H1 (cell line): ENCODE data around the gene SLC16A5. TPM values are rescaled to one million over a fixed set of nuclear protein-coding genes. Genes with fewer than 3 reads are reported as not detected.

Experiments
- CTCF ChIA-PET: fragments of 300-600 bp; sonication (Branson Sonifier 250); formaldehyde crosslinking; loops from one replicate; lab custom pipeline; 2021; ENCODE audit not compliant: partially characterized antibody; lab: Charles Lee
- POLR2A ChIA-PET: fragments of 300-600 bp; sonication (Branson Sonifier 250); formaldehyde crosslinking; loops from one replicate; lab custom pipeline; 2021; ENCODE audit warnings: inconsistent platforms; ENCODE audit not compliant: partially characterized antibody; lab: Charles Lee
- DNase-seq, 2 experiments: peaks; one replicate each; pipeline versions ENCODE4 v3.0.0 to v3.0.0-alpha.2; 2010 to 2022; ENCODE audit warnings: low spot score in 2 of 2, low read depth in 1 of 2, mixed read lengths in 1 of 2
- FAIRE-seq: peaks from 2 replicates; lab custom pipeline; 2011; peaks lifted over from hg19 to GRCh38; lab: Jason Lieb, UNC
- H2AFZ ChIP-seq: 2 replicates; pipeline ENCODE4 v1.8.1; 2012; ENCODE audit warnings: low read length, inconsistent platforms
- H2AK5ac ChIP-seq: 2 replicates; pipeline ENCODE4 v1.6.1; 2013; ENCODE audit warnings: low read depth, low read length
- H2BK120ac ChIP-seq: replicated peaks from 2 replicates; pipeline ENCODE3; 2013; ENCODE audit warnings: low read depth, low read length, inconsistent platforms
- H2BK12ac ChIP-seq: 2 replicates; pipeline ENCODE4 v1.6.1; 2013; ENCODE audit warnings: low read depth, low read length
- H2BK15ac ChIP-seq: 2 replicates; pipeline ENCODE4 v1.6.1; 2013; ENCODE audit warnings: low read length
- H2BK20ac ChIP-seq: 2 replicates; pipeline ENCODE4 v1.6.1; 2013; ENCODE audit warnings: low read length
- H2BK5ac ChIP-seq: 2 replicates; pipeline ENCODE4 v1.6.1; 2013; ENCODE audit warnings: low read depth, low read length
- H3K14ac ChIP-seq: 2 replicates; pipeline ENCODE4 v1.6.1; 2013; ENCODE audit warnings: inconsistent platforms; ENCODE audit not compliant: insufficient read length
- H3K18ac ChIP-seq: 2 replicates; pipeline ENCODE4 v1.6.1; 2013; ENCODE audit warnings: low read length; ENCODE audit errors: extremely low read depth
- H3K23ac ChIP-seq: 2 replicates; pipeline ENCODE4 v1.6.1; 2013; ENCODE audit warnings: inconsistent platforms; ENCODE audit not compliant: insufficient read length
- H3K23me2 ChIP-seq: 2 replicates; pipeline ENCODE4 v1.6.1; 2013; ENCODE audit warnings: low read depth, low read length
- H3K27ac ChIP-seq: 2 replicates; pipeline ENCODE4 v1.6.1; 2011; ENCODE audit warnings: low read depth, low read length, inconsistent platforms
- H3K27me3 ChIP-seq, 4 experiments: replicated peaks in 1 of 4; 1 replicate in 1 of 4; 2 replicates in 3 of 4; pipeline versions ENCODE4 v1.6.1 to v1.8.1; 2011 to 2013; ENCODE audit warnings: low read length in 3 of 4, mild to moderate bottlenecking in 3 of 4, inconsistent platforms in 2 of 4, mixed read lengths in 2 of 4, moderate library complexity in 1 of 4; ENCODE audit not compliant: control insufficient read depth in 3 of 4, insufficient read depth in 3 of 4; ENCODE audit errors: extremely low read depth in 1 of 4
- H3K36me3 ChIP-seq, 4 experiments: 2 replicates each; pipeline versions ENCODE4 v1.6.1 to v1.8.1; 2011 to 2013; ENCODE audit warnings: mild to moderate bottlenecking in 4 of 4, low read length in 3 of 4, moderate library complexity in 2 of 4, control low read depth in 1 of 4, inconsistent platforms in 1 of 4; ENCODE audit not compliant: insufficient read depth in 4 of 4, control insufficient read depth in 2 of 4
- H3K4ac ChIP-seq: replicated peaks from 2 replicates; pipeline ENCODE3; 2013; ENCODE audit warnings: low read length, low read depth, mixed read lengths, inconsistent platforms; ENCODE audit not compliant: insufficient read length
- H3K4me1 ChIP-seq, 4 experiments: replicated peaks in 1 of 4; 1 replicate in 1 of 4; 2 replicates in 3 of 4; pipeline versions ENCODE4 v1.6.1 to v1.8.1; 2011 to 2013; ENCODE audit warnings: low read length in 3 of 4, inconsistent platforms in 2 of 4, mixed read lengths in 1 of 4; ENCODE audit not compliant: insufficient read depth in 4 of 4, control insufficient read depth in 3 of 4
- H3K4me2 ChIP-seq, 2 experiments: 2 replicates each; pipeline versions ENCODE4 v1.6.1 to v1.8.1; 2011 to 2013; ENCODE audit warnings: low read depth in 2 of 2, low read length in 2 of 2, control low read depth in 1 of 2, inconsistent platforms in 1 of 2, mild to moderate bottlenecking in 1 of 2; ENCODE audit not compliant: insufficient read depth in 1 of 2
- H3K4me3 ChIP-seq, 4 experiments: fragments of 200-600, 300-600 bp in 1 of 4; sonication (generic), shearing (Covaris generic), sonication (Bioruptor Twin) in 1 of 4; 2 replicates each; pipeline versions ENCODE4 v1.5.1 to v1.8.1; 2011 to 2016; ENCODE audit warnings: low read length in 4 of 4, low read depth in 3 of 4, control low read depth in 2 of 4, inconsistent platforms in 2 of 4, mild to moderate bottlenecking in 2 of 4, mixed read lengths in 1 of 4, moderate library complexity in 1 of 4; ENCODE audit not compliant: insufficient read depth in 2 of 4; ENCODE audit errors: extremely low read depth in 1 of 4
- H3K56ac ChIP-seq: replicated peaks from 2 replicates; pipeline ENCODE3; 2013; ENCODE audit warnings: low read depth, mild to moderate bottlenecking, mixed read lengths, low read length, inconsistent platforms; ENCODE audit not compliant: insufficient read length
- H3K79me1 ChIP-seq: 2 replicates; pipeline ENCODE4 v1.6.1; 2013; ENCODE audit warnings: low read depth, low read length, control low read depth
- H3K79me2 ChIP-seq, 2 experiments: 2 replicates each; pipeline versions ENCODE4 v1.6.1 to v1.8.1; 2012 to 2013; ENCODE audit warnings: low read length in 2 of 2, mild to moderate bottlenecking in 2 of 2, inconsistent platforms in 1 of 2; ENCODE audit not compliant: insufficient read depth in 2 of 2, control insufficient read depth in 1 of 2
- H3K9ac ChIP-seq, 4 experiments: replicated peaks in 1 of 4; 1 replicate in 1 of 4; 2 replicates in 3 of 4; pipeline versions ENCODE4 v1.6.1 to v1.8.1; 2011 to 2013; ENCODE audit warnings: low read depth in 3 of 4, low read length in 3 of 4, control low read depth in 2 of 4, mild to moderate bottlenecking in 2 of 4, moderate library complexity in 2 of 4, inconsistent platforms in 1 of 4; ENCODE audit errors: extremely low read depth in 1 of 4
- H3K9me3 ChIP-seq, 2 experiments: 2 replicates each; pipeline versions ENCODE4 v1.6.1 to v1.8.1; 2012 to 2013; ENCODE audit warnings: mild to moderate bottlenecking in 2 of 2, moderate library complexity in 2 of 2, control low read depth in 1 of 2, inconsistent platforms in 1 of 2, low read depth in 1 of 2, low read length in 1 of 2, mixed read lengths in 1 of 2; ENCODE audit not compliant: insufficient read depth in 2 of 2
- H4K20me1 ChIP-seq, 2 experiments: replicated peaks in 1 of 2; 2 replicates each; pipeline versions ENCODE3 to v1.8.1; 2011 to 2013; ENCODE audit warnings: inconsistent platforms in 2 of 2, low read length in 2 of 2, mild to moderate bottlenecking in 1 of 2; ENCODE audit not compliant: insufficient read depth in 2 of 2, control insufficient read depth in 1 of 2
- H4K5ac ChIP-seq: 2 replicates; pipeline ENCODE4 v1.6.1; 2013; ENCODE audit warnings: low read length, low read depth, mixed read lengths, inconsistent platforms; ENCODE audit not compliant: insufficient read length
- H4K8ac ChIP-seq: 2 replicates; pipeline ENCODE4 v1.8.0; 2013; ENCODE audit warnings: mild to moderate bottlenecking, moderate library complexity, low read length, inconsistent platforms; ENCODE audit not compliant: insufficient read depth; ENCODE audit errors: extremely low read depth
- H4K91ac ChIP-seq: replicated peaks from 2 replicates; pipeline ENCODE3; 2013; ENCODE audit warnings: low read length, mixed read lengths, inconsistent platforms; ENCODE audit not compliant: insufficient read length
- ASH2L ChIP-seq: fragments of 200-600, 300-600 bp; sonication (generic); IDR thresholded peaks from one replicate; pipeline ENCODE4 v1.7.1; 2017; ENCODE audit warnings: low read length
- ATF2 ChIP-seq: IDR thresholded peaks from 2 replicates; pipeline ENCODE4 v1.6.1; 2012; ENCODE audit warnings: low read length, inconsistent platforms
- NANOG ChIP-seq: IDR thresholded peaks from 2 replicates; pipeline ENCODE4 v1.6.1; 2011; ENCODE audit warnings: low read length, low read depth, mild to moderate bottlenecking, inconsistent platforms; ENCODE audit not compliant: insufficient read depth, poor library complexity, severe bottlenecking
- POLR2AphosphoS5 ChIP-seq: IDR thresholded peaks from 2 replicates; pipeline ENCODE4 v1.6.1; 2011; ENCODE audit warnings: low read depth, low read length
- RFX5 ChIP-seq: IDR thresholded peaks from 2 replicates; pipeline ENCODE4 v1.6.1; 2011; ENCODE audit warnings: low read depth, low read length, improper control_type of control experiment, borderline replicate concordance
- RNF2 ChIP-seq: fragments of 200-900, 300-1000 bp; sonication (generic); IDR thresholded peaks from 2 replicates; pipeline ENCODE4 v1.7.1; 2016; ENCODE audit warnings: borderline replicate concordance, low read depth, mild to moderate bottlenecking, antibody characterized with exemption, low read length; ENCODE audit not compliant: poor library complexity, severe bottlenecking; ENCODE audit errors: missing control alignments
- SRF ChIP-seq: IDR thresholded peaks from 2 replicates; pipeline ENCODE4 v1.6.1; 2011; ENCODE audit warnings: mild to moderate bottlenecking, low read depth, low read length, moderate library complexity
- WGBS, 2 experiments: shearing (Covaris generic) in 1 of 2; methylation state at CpG; one replicate each; pipeline versions ENCODE4 v1.1.6 to v1.1.7; 2013 to 2015; ENCODE audit warnings: low lambda C conversion rate in 2 of 2, mixed read lengths in 2 of 2, inconsistent platforms in 1 of 2, low coverage in 1 of 2, missing lambda C conversion rate in 1 of 2; ENCODE audit not compliant: insufficient replicate concordance in 2 of 2, insufficient coverage in 1 of 2, insufficient read length in 1 of 2; ENCODE audit errors: extremely low coverage in 1 of 2, missing lambda C conversion rate in 1 of 2; 5-methylcytosine and 5-hydroxymethylcytosine counted together
- polyA plus RNA-seq, 7 experiments: library from polyadenylated mRNA; depleted of rRNA in 3 of 7; stranded (reverse) in 5 of 7; unstranded in 2 of 7; fragments of >200 nt in 5 of 7; fragments of 200-250 nt in 2 of 7; gene quantifications; 1 replicate in 5 of 7; 2 replicates in 1 of 7; 4 replicates in 1 of 7; pipeline versions ENCODE4 v1.2.1 to v1.2.3, GENCODE V29; 2011 to 2013; ENCODE audit warnings: missing spikeins in 2 of 7, mixed read lengths in 2 of 7
- total RNA-seq: library from RNA; stranded (reverse); fragmentation: NEBNext Ultra II Directional; extraction: Animal tissue kit (Norgen Biotek cat#: 25700); gene quantifications from 2 replicates; pipeline ENCODE4 v1.2.1, GENCODE V29; 2021

SLC16A5 gene
- total and polyA plus RNA-seq, 2 of the 8 experiments (the other 6 are each of a cell fraction or from before 2014, with no cell fraction given) = 17.1 to 34.7 TPM

- TF ChIP-seq RFX5 (no peak), POLR2AphosphoS5 (peak; percentile 69), SRF (no peak), NANOG (no peak), ATF2 (no peak), ASH2L (no peak), RNF2 (no peak)
- TF ChIP-seq, all 59 proteins: peak for 1
- no peak overlapping the region for H3K56ac ChIP-seq
- no peak overlapping the region for H2BK12ac ChIP-seq
- H2BK120ac ChIP-seq = no peak overlapping the region
- H3K36me3 ChIP-seq = peaks cover 0 to 10% (median 6%) of the 10 kb centered on the region in 4 experiments; a peak in 6 of 8 replicates
- no peak overlapping the region for H2BK15ac ChIP-seq
- H3K14ac ChIP-seq = no peak overlapping the region
- H3K9me3 ChIP-seq = no peaks in the 10 kb centered on the region
- FAIRE-seq = no peak
- H3K79me2 ChIP-seq = peaks cover 0 to 9% of the 10 kb centered on the region in 2 experiments; a peak in 1 of 4 replicates
- POLR2A ChIA-PET = interaction anchor here (0.7 to 13.9 kb wide), 12 partner anchors 12 to 162 kb away, joined by 3 to 134 read pairs (median 5); partner anchors contain the start of genes ARMC7, JPT1, NUP85 and SLC16A5
- no peak overlapping the region for H3K9ac ChIP-seq
- 95% methylated on average over 32 of the region's 33 CpGs; no CpG with 5 or more reads in 1 of the 2 experiments for WGBS, 2 experiments
- H3K23ac ChIP-seq = no peak overlapping the region
- no peak overlapping the region for H4K91ac ChIP-seq
- H4K5ac ChIP-seq = no peak overlapping the region
- H2BK20ac ChIP-seq = no peak overlapping the region
- H3K4me2 ChIP-seq = no peak overlapping the region
- H3K4me1 ChIP-seq = peaks cover 0 to 8% (median 4%) of the 10 kb centered on the region in 4 experiments; a peak in 5 of 7 replicates
- H2BK5ac ChIP-seq = no peak overlapping the region; the same call in 1 of the 2 replicates
- H3K4me3 ChIP-seq = no peak overlapping the region
- no peak overlapping the region for H4K8ac ChIP-seq
- H3K4ac ChIP-seq = no peak overlapping the region
- no peak overlapping the region for H3K18ac ChIP-seq
- H2AK5ac ChIP-seq = no peak overlapping the region
- no peak overlapping the region for H2AFZ ChIP-seq
- H3K23me2 ChIP-seq = peaks cover 3% of the 10 kb centered on the region; the same call in 1 of the 2 replicates
- no peak for DNase-seq
- no peaks in the 10 kb centered on the region; a peak in 1 of 7 replicates for H3K27me3 ChIP-seq
- H3K27ac ChIP-seq = no peak overlapping the region
- CTCF ChIA-PET = interaction anchor here (0.5 to 12.9 kb wide), 10 partner anchors 7 to 284 kb away, joined by 3 to 239 read pairs (median 13); partner anchors contain the start of gene ARMC7
- H4K20me1 ChIP-seq = peaks cover 8 to 11% of the 10 kb centered on the region in 2 experiments
- H3K79me1 ChIP-seq = no peaks in the 10 kb centered on the region; the same call in 1 of the 2 replicates
Observed at GRCh38 chr17:75128694-75129505, 41.1 kb downstream of the SLC16A5 start.
